Stimulated activated CD4-positive, alpha-beta T cell treated with anti-CD3 and anti-CD28 coated beads, Interleukin-1b, Interleukin-23, amount 100 ng/mL, for 1 hour (primary cell): Measurements from ENCODE around the gene TMEM190.
A peak's percentile ranks its signal among the peaks of the same experiment; 100 is the strongest.
"Not testable (repeated sequence)": the region's sequence is repeated elsewhere in the genome, so short reads cannot be mapped to it uniquely, and the experiment has no call there.

ENCODE experiments used
- DNase-seq, 2 donors: peaks; one replicate each; pipeline ENCODE4 v3.0.0-alpha.2; 2020; ENCODE audit warnings: low read depth in 2 of 2

TMEM190 gene

GRCh38 chr19:55376241-55376933 is at the start of gene TMEM190:
TMEM190 (plus strand) TSS chr19:55376826; CDS start chr19:55376854, 28 bp downstream.
- DNase-seq, result no peak

- not testable (repeated sequence) for DNase-seq
Measured at GRCh38 chr19:55328774-55329318, 47.8 kb upstream of the TMEM190 start.

GRCh38 chr19:55329791-55330190 is 46.8 kb upstream of the TMEM190 start:
- DNase-seq, result not testable (repeated sequence)

GRCh38 chr19:55333870-55334269 is 42.8 kb upstream of the TMEM190 start:
- DNase-seq, result no peak

GRCh38 chr19:55336101-55336500 is 40.5 kb upstream of the TMEM190 start:
- no peak for DNase-seq

- DNase-seq, result peak; percentile 100
Measured at GRCh38 chr19:55339105-55339888, 37.3 kb upstream of the TMEM190 start, which contains the start of gene KMT5C. KMT5C (plus strand) TSS chr19:55339876; CDS start chr19:55341937, 2,061 bp downstream.

- no peak for DNase-seq
Measured at GRCh38 chr19:55339889-55340783, 36.5 kb upstream of the TMEM190 start.

- no peak for DNase-seq
Measured at GRCh38 chr19:55340784-55341147, 35.9 kb upstream of the TMEM190 start.

GRCh38 chr19:55341171-55341588 is 35.4 kb upstream of the TMEM190 start:
- DNase-seq, result peak in 1 of 2 donors; percentile 41

GRCh38 chr19:55341595-55342531 is 34.8 kb upstream of the TMEM190 start:
- no peak for DNase-seq

- DNase-seq, result no peak
Measured at GRCh38 chr19:55344444-55344843, 32.2 kb upstream of the TMEM190 start.

- DNase-seq, result no peak
Measured at GRCh38 chr19:55345101-55345817, 31.4 kb upstream of the TMEM190 start.

GRCh38 chr19:55345818-55346724 is 30.6 kb upstream of the TMEM190 start:
- no peak for DNase-seq

GRCh38 chr19:55346725-55347441 is 29.7 kb upstream of the TMEM190 start:
- DNase-seq, result no peak

- no peak for DNase-seq
Measured at GRCh38 chr19:55347442-55348009, 29.1 kb upstream of the TMEM190 start.

- no peak for DNase-seq
Measured at GRCh38 chr19:55348317-55349034, 28.1 kb upstream of the TMEM190 start.
